SKM-1 (cell line): ENCODE data around the gene BTNL8.
"Not testable (repeated sequence)": the region's sequence is repeated elsewhere in the genome, so short reads cannot be mapped to it uniquely, and the experiment has no call there.

Source experiments
- DNase-seq: peaks from one replicate; lab custom pipeline; 2025; ENCODE audit not compliant: unreplicated experiment; lab: John Stamatoyannopoulos, UW

Gene BTNL8

DNA sequence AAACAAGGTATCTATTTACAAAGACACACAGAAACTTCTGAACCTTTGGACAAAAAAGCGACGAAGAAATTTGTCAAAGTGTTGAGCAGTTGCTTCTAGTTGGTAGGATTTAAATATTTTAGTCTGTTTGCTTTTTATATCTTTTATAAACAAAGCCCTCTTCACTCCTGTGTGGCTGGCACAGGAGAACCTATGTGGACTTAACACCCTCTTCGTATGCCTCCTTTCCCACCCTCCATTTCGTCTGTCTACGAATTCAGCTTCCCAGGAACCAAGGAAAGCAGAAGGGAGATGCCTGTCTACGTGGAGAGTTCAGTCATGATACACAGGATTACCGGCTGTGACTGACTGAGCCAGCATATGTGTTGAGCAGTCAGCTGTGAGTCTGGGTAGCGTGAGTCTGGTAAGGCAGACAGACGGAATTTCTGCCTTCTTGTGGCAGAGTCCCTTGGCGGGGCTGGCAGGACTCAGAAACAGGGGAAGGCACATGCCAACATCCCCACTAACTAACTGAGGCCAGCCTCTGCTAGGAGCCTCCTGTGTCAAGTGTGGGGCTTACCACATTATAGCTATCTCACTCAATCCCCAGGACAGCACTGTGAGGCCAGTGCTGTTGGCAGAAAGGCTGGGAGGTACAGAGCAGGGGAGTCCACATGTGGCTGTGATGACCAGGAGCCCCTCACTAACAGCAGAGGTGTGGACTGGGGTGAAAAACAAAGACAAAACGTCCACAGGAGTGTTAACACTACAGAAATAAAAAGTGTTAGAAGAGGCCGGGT lies 24.0 kb upstream of the BTNL8 start:
- no peak for DNase-seq

DNA sequence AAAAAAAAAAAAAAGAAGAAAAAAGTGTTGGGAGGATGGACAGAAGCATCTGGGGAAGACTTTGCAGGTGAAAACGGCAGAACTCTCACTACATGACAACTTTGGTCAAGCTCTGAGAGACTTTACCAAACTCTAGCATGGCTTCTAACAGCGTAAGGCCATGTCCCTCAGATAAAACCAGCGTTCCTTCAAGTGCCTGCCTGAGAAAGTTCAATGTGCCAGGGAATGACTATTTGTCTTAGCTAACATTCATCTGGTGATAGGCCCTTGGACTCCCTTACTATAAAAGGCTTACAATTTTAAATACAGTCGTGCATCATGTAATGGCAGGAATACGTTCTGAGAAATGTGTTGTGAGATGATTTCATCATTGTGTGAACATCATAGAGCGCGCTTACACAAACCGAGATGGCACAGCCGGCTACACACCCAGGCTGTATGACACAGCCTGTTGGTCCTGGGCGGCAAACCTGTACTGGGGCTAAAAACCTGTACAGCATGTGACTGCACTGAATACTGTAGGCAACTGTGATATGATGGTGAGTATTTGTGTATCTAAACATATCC lies 23.0 kb upstream of the BTNL8 start:
- DNase-seq, result no peak

DNA sequence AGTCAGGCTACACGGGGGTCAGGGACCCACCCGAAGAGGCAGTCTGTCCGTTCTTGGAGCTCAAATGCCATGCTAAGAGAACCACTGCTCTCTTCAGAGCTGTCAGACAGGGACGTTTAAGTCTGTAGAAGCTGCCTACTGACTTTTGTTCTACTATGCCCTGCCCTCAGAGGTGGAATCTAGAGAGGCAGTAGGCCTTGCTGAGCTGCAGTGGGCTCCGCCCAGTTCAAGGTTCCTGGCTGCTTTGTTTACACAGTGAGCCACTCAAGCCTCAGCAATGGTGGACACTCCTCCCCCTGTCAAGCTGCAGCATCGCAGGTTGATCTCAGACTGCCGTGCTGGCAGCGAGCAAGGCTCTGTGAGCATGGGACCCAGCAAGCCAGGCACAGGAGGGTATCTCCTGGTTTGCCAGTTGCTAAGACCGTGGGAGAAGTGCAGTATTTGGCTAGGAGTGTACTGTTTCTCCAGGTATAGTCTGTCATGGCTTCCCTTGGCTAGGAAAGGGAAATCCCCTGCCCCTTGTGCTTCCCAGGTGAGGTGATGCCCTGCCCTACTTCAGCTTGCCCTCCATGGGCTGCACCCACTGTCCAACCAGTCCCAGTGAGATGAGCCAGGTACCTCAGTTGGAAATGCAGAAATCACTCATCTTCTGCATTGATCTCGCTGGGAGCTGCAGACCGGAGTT lies 13.0 kb upstream of the BTNL8 start:
- DNase-seq, result not testable (repeated sequence)

DNA sequence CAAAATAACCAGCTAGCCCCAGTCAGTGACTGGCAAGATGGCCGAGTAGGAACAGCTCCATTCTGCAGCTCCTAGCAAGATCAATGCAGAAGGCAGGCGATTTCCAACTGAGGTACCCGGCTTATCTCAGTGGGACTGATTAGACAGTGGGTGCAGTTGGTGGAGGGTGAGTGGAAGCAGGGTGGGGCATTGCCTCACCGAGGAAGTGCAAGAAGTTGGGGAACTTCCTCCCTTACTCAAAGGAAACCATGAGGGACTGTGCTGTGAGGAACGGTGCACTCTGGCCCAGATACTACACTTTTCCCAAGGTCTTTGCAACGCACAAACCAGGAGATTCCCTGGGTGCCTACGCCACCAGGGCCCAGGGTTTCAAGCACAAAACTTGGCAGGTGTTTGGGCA lies 9.6 kb upstream of the BTNL8 start:
- no peak for DNase-seq

DNA sequence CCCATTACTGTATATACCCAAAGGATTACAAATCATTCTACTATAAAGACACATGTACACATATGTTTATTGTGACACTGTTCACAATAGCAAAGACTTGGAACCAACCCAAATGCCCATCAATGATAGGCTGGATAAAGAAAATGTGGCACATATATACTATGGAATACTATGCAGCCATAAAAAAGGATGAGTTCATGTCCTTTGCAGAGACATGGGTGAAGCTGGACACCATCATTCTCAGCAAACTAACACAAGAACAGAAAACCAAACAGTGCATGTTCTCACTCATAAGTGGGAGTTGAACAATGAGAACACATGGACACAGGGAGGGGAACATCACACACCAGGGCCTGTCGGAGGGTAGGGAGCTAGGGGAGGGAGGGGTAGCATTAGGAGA lies 3.6 kb upstream of the BTNL8 start:
- DNase-seq, result not testable (repeated sequence)

DNA sequence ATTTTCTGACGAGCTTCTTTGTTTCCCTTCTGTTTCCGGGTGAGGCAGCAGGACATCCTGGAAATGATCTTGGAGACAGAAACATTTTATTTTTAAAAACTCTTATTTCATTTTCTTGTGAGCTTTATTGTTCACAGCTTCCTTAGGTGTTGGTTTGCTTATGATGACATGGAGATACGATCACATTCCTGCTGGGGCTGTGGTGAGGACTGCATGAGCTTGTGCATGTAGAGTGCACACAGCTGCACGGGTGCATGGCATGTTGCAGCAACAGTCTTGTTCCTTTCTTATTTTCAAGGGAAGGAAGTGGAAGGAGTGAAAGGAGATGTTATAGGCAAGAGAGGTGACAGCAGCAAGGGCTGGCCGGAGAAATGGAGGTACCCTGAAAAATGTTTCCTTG lies 1.2 kb downstream of the BTNL8 start:
- DNase-seq, result no peak

DNA sequence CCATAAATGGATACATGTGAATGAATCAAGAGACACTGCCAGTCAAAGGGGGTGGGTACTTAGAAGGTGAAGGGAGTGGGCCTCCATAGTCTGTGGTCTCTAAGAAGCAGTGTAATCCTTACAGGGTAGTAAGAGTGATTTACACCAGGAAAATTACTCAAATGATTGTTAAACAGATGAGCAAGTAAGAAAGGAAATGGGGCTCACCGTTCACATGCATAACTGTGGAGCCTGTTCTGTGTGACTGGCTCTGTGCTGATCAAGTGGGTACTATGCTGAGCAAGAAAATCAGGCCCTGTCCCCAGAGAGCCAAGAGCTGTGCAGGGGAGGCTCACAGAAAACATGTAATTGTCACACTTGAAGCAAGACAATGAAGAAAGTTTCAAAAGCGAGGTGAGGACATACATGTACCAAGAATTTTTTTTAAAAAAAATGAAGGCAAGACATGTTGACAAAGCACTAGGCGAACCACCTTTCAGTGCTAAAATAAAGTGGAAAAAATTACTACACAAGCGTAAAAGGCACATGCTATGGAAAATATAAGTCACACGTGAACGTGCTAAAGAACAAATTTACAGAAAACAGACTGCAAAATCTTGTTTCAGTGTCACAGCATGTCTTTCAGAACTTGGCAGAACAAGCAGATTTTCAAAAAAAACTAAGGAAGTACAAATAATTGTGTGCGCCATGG lies 2.5 kb downstream of the BTNL8 start:
- no peak for DNase-seq

GRCh38 chr5:180908400-180908799 lies 9.4 kb downstream of the BTNL8 start:
- DNase-seq, result no peak

- peak; percentile 6 for DNase-seq
Measured at GRCh38 chr5:180908998-180909731, 10.2 kb downstream of the BTNL8 start.

- no peak for DNase-seq
Measured at GRCh38 chr5:180909782-180910181, 10.8 kb downstream of the BTNL8 start.

DNA sequence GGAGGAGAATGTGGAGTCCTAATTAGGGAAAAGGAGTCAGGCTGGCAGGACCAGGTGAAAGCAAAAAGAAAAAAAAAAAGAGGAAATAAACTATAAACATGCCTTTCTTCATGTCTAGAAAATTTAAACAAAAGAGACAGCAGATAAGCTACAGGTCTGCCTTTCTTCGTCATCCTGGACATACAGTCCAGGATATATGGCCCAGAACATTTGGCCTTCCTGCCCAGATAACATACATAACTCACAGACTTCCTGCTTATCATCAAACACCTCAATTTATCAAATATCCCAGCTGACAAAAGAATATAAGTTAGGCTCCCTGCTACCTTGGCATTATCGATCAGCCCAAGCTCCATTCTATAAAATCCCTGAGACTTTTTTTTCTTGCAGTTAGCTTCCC lies 11.2 kb downstream of the BTNL8 start:
- DNase-seq, result no peak

- DNase-seq, result no peak
Measured at GRCh38 chr5:180910735-180911134, 11.8 kb downstream of the BTNL8 start.

- no peak for DNase-seq
Measured at GRCh38 chr5:180914646-180915045, 15.7 kb downstream of the BTNL8 start.

GRCh38 chr5:180915924-180916323 lies 17.0 kb downstream of the BTNL8 start:
- peak; percentile 65 for DNase-seq

GRCh38 chr5:180918380-180918779 lies 19.4 kb downstream of the BTNL8 start:
- DNase-seq, result no peak

DNA sequence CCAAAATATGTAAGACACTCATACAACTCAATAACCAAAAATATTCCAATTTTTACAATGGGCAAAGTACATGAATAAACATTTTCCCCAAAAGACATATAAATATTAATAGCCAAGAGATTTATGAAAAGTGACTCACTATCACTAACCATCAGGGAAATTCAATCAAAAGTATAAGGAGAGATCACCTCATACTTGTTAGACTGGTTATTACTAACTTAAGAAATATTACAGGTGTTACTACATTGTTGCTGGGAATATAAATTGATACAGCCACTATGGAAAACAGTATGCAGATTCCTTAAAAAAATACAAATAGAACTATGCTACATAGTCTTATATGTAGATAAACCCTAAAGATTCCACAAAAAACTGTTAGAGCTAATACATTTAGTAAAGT lies 21.8 kb downstream of the BTNL8 start:
- no peak for DNase-seq

DNA sequence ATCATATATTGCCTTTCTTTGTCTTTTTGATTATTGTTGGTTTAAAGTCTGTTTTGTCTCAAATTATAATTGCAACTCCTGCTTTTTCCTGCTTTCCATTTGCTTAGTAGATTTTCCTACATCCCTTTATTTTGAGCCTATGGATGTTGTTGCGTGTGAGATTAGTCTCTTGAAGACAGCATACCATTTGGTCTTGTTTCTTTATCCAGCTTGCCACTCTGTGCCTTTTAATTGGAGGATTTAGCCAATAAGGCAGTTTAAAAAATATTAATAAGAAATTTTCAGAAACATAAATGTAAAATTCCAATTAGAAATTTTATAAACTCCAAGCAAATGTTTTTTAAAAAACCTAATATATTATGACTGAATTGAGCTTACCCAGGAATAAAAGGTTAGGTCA lies 24.0 kb downstream of the BTNL8 start:
- DNase-seq, result no peak

DNA sequence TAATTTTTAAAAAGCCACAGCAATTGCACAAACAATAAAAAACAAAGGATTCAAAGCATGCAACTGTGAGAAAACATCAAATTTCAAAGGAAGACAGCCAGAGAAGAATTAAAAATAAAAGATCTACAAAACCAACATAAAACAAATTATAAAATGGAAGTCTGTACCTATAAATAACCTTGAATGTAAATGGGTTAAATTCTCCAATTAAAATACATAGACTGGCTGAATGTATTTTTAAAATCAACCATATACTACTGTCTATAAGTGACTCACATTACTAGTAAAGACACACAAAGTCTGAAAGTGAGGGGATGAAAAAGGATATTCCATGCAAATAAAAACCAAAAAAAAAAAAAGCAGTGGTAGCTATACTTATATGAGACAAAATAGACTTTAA lies 33.7 kb downstream of the BTNL8 start:
- DNase-seq, result no peak

GRCh38 chr5:180935203-180935602 lies 36.2 kb downstream of the BTNL8 start:
- no peak for DNase-seq

GRCh38 chr5:180938294-180938693 lies 39.3 kb downstream of the BTNL8 start:
- DNase-seq, result no peak

DNA sequence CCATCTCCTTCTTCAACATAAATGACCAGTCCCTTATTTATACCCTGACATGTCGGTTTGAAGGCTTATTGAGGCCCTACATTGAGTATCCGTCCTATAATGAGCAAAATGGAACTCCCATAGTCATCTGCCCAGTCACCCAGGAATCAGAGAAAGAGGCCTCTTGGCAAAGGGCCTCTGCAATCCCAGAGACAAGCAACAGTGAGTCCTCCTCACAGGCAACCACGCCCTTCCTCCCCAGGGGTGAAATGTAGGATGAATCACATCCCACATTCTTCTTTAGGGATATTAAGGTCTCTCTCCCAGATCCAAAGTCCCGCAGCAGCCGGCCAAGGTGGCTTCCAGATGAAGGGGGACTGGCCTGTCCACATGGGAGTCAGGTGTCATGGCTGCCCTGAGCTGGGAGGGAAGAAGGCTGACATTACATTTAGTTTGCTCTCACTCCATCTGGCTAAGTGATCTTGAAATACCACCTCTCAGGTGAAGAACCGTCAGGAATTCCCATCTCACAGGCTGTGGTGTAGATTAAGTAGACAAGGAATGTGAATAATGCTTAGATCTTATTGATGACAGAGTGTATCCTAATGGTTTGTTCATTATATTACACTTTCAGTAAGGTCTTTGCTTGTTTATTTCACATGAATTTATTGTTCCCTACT lies 51.5 kb downstream of the BTNL8 start:
- DNase-seq, result no peak
